ENCODE measurements around the gene KYAT1. TPM values are rescaled to one million over a fixed set of nuclear protein-coding genes. Genes with fewer than 3 reads are reported as not detected.

The KYAT1 gene
- total RNA-seq, 2 donors from 2014 or later: 10.1 to 15.1 TPM

GRCh38 chr9:128821584-128822406, 60.0 kb downstream of the KYAT1 start:
- H3K27me3 ChIP-seq: no peaks in the 10 kb centered on the region
- H3K36me3 ChIP-seq: peaks cover 36% of the 10 kb centered on the region
- peaks cover 0 to 18% of the 10 kb centered on the region in 2 donors for H3K4me1 ChIP-seq
- no peaks in the 10 kb centered on the region for H3K9me3 ChIP-seq
- H3K27ac ChIP-seq: no peak overlapping the region
- no peak for TF ChIP-seq CTCF (IDR thresholded peaks at IDR 0.05)
- H3K4me3 ChIP-seq: no peak overlapping the region
- no peak for DNase-seq (ENCODE audit: low spot score)

GRCh38 chr9:128820665-128821583, 60.8 kb downstream of the KYAT1 start:
- no peaks in the 10 kb centered on the region for H3K9me3 ChIP-seq
- H3K27ac ChIP-seq: no peak overlapping the region
- H3K36me3 ChIP-seq: peaks cover 30% of the 10 kb centered on the region
- peaks cover 0 to 18% of the 10 kb centered on the region in 2 donors for H3K4me1 ChIP-seq
- TF ChIP-seq CTCF (IDR thresholded peaks at IDR 0.05): no peak
- no peak for DNase-seq (ENCODE audit: low spot score)
- no peak overlapping the region for H3K4me3 ChIP-seq
- H3K27me3 ChIP-seq: no peaks in the 10 kb centered on the region

- Histone ChIP-seq H3K9me3 (no peaks in the 10 kb centered on the region), H3K27ac (no peak overlapping the region), H3K4me1 (peaks cover 0 to 18% of the 10 kb centered on the region in 2 donors), H3K27me3 (no peaks in the 10 kb centered on the region), H3K4me3 (peak overlapping the region in 1 of 2 donors; percentile 72), H3K36me3 (peaks cover 24% of the 10 kb centered on the region)
- no peak for TF ChIP-seq CTCF (IDR thresholded peaks at IDR 0.05)
- peak; percentile 71 for DNase-seq (ENCODE audit: low spot score)
Measured at GRCh38 chr9:128819716-128820664, 61.8 kb downstream of the KYAT1 start.

- H3K4me1 ChIP-seq: peaks cover 0 to 18% of the 10 kb centered on the region in 2 donors
- peaks cover 17% of the 10 kb centered on the region for H3K36me3 ChIP-seq
- no peak for TF ChIP-seq CTCF (IDR thresholded peaks at IDR 0.05)
- no peak for DNase-seq (ENCODE audit: low spot score)
- no peaks in the 10 kb centered on the region for H3K9me3 ChIP-seq
- H3K27ac ChIP-seq: peak overlapping the region; percentile 85 to 92
- H3K27me3 ChIP-seq: no peaks in the 10 kb centered on the region
- peak overlapping the region; percentile 56 to 72 for H3K4me3 ChIP-seq
Measured at GRCh38 chr9:128818839-128819715, 62.7 kb downstream of the KYAT1 start.

Measured in right atrium auricular region (tissue), 2 donors.